ENCODE results near the gene CYP26A1. TPM values are rescaled to one million over a fixed set of nuclear protein-coding genes. Genes with fewer than 3 reads are reported as not detected.
A peak's percentile ranks its signal among the peaks of the same experiment; 100 is the strongest.

CYP26A1 gene
- total and polyA plus RNA-seq, 4 donors = 0.08 to 1.4 (median 0.29) TPM; not detected in 1

GRCh38 chr10:93065675-93066543 is 7.8 kb upstream of the CYP26A1 start:
- WGBS = 8% methylated on average over 81 of the region's 81 CpGs
- Histone ChIP-seq H3K4me1 (ENCODE audit: control insufficient read depth in 4 of 4, insufficient read depth in 4 of 4, low read length in 3 of 4) (peaks cover 17 to 45% (median 34%) of the 10 kb centered on the region in 4 donors), H3K27me3 (ENCODE audit: control insufficient read depth in 4 of 4, insufficient read depth in 4 of 4, low read length in 3 of 4) (peaks cover 4 to 12% (median 6%) of the 10 kb centered on the region in 4 donors)

GRCh38 chr10:93066544-93066913 is 7.2 kb upstream of the CYP26A1 start:
- Histone ChIP-seq H3K9ac (ENCODE audit: low read depth in 1 of 2, low read length in 2 of 2) (no peak overlapping the region), H3K36me3 (ENCODE audit: control insufficient read depth in 4 of 4, insufficient read depth in 3 of 4, low read depth in 1 of 4, low read length in 3 of 4) (no peaks in the 10 kb centered on the region), H3K27me3 (ENCODE audit: control insufficient read depth in 4 of 4, insufficient read depth in 4 of 4, low read length in 3 of 4) (peaks cover 4 to 12% (median 6%) of the 10 kb centered on the region in 4 donors), H3K4me1 (ENCODE audit: control insufficient read depth in 4 of 4, insufficient read depth in 4 of 4, low read length in 3 of 4) (peaks cover 20 to 45% (median 36%) of the 10 kb centered on the region in 4 donors), H3K27ac (ENCODE audit: low read depth in 1 of 2, low read length in 2 of 2) (no peak overlapping the region), H3K4me3 (ENCODE audit: low read depth in 1 of 3, low read length in 3 of 3) (no peak overlapping the region), H3K9me3 (ENCODE audit: control insufficient read depth in 4 of 4, low read length in 3 of 4) (no peaks in the 10 kb centered on the region)
- TF ChIP-seq EGR1 (IDR thresholded peaks at IDR 0.05; ENCODE audit: low read depth in 2 of 2) (no peak), RAD21 (IDR thresholded peaks at IDR 0.05) (no peak), HNF4A (conservative IDR thresholded peaks at IDR 0.05) (no peak), CTCF (IDR thresholded peaks at IDR 0.05; ENCODE audit: low read depth, low read length, missing input control) (no peak), SP1 (IDR thresholded peaks at IDR 0.05) (no peak), GABPA (IDR thresholded peaks at IDR 0.05 in 1 of 2, conservative IDR thresholded peaks at IDR 0.05 in 1 of 2) (no peak), ATF3 (IDR thresholded peaks at IDR 0.05) (no peak), YY1 (IDR thresholded peaks at IDR 0.05) (no peak)
- DNase-seq (ENCODE audit: low spot score) = no peak
- 21% methylated on average over 11 of the region's 11 CpGs for WGBS

More at GRCh38 chr10:93065675-93066543, 7.8 kb upstream of the CYP26A1 start:
- no peaks in the 10 kb centered on the region for H3K36me3 ChIP-seq (ENCODE audit: control insufficient read depth in 4 of 4, insufficient read depth in 3 of 4, low read depth in 1 of 4, low read length in 3 of 4)
- TF ChIP-seq SP1 (IDR thresholded peaks at IDR 0.05) (no peak), GABPA (IDR thresholded peaks at IDR 0.05 in 1 of 2, conservative IDR thresholded peaks at IDR 0.05 in 1 of 2) (no peak), RAD21 (IDR thresholded peaks at IDR 0.05) (no peak), NR2F2 (IDR thresholded peaks at IDR 0.05) (no peak), JUND (IDR thresholded peaks at IDR 0.05) (no peak), CTCF (IDR thresholded peaks at IDR 0.05; ENCODE audit: low read depth, low read length, missing input control) (no peak), HNF4G (IDR thresholded peaks at IDR 0.05) (no peak)
- no peak overlapping the region for H3K9ac ChIP-seq (ENCODE audit: low read depth in 1 of 2, low read length in 2 of 2)
- H3K4me3 ChIP-seq (ENCODE audit: low read depth in 1 of 3, low read length in 3 of 3) = peak overlapping the region in 1 of 3 donors; percentile 8
- H3K9me3 ChIP-seq (ENCODE audit: control insufficient read depth in 4 of 4, low read length in 3 of 4) = no peaks in the 10 kb centered on the region
- no peak overlapping the region for H3K27ac ChIP-seq (ENCODE audit: low read depth in 1 of 2, low read length in 2 of 2)
- DNase-seq (ENCODE audit: low spot score) = no peak

Measured in liver (tissue), 9 donors.